ENCODE results near the gene IQSEC1. TPM values are rescaled to one million over a fixed set of nuclear protein-coding genes. Genes with fewer than 3 reads are reported as not detected.

IQSEC1 gene
- total RNA-seq, 1 experiment from 2014 or later = 13.0 TPM

DNA sequence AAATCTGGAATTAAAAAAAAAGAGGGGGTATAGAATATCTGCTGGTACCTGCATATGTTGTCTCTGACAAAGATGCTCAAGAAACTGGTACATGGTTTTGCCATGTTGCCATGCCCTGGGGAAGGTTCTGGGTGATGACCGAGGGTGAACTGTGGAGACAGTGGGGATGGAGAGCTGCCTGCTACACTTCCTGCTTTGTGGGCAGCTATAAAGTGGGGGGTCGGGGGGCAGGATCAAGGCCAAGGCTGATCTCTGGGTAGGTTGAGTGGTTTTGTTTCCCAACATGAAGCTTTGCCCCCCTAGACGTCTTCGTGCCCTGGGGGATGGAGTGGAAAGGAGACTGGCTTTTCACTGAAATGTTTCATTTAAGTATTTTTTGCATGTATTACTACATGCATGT is 74.6 kb downstream of the IQSEC1 start:
- CTCF ChIA-PET = no interaction called here
- intact Hi-C loops (cut with micrococcal nuclease; ENCODE audit: unreplicated experiment) = no loop called here
- DNase-seq (ENCODE audit: low spot score) = no peak
- Histone ChIP-seq H3K4me3 (ENCODE audit: low read depth, low read length, poor library complexity, severe bottlenecking) (no peak overlapping the region), H3K27ac (ENCODE audit: low read depth, low read length, poor library complexity, severe bottlenecking) (no peak overlapping the region), H3K27me3 (replicated peaks; ENCODE audit: insufficient read depth, low read depth, low read length, poor library complexity) (peaks cover 22% of the 10 kb centered on the region), H3K36me3 (ENCODE audit: insufficient read depth, low read length, poor library complexity, severe bottlenecking) (no peaks in the 10 kb centered on the region), H3K4me1 (ENCODE audit: insufficient read depth, low read length, poor library complexity, severe bottlenecking) (no peaks in the 10 kb centered on the region), H3K9me3 (ENCODE audit: low read depth, low read length, poor library complexity, severe bottlenecking) (no peaks in the 10 kb centered on the region)
- POLR2A ChIA-PET (ENCODE audit: low non-redundant PET) = no interaction called here
- no peak for TF ChIP-seq EZH2 (IDR thresholded peaks at IDR 0.05; ENCODE audit: borderline replicate concordance, low read depth, low read length, poor library complexity, severe bottlenecking)
- TF ChIP-seq, protein P1, sequence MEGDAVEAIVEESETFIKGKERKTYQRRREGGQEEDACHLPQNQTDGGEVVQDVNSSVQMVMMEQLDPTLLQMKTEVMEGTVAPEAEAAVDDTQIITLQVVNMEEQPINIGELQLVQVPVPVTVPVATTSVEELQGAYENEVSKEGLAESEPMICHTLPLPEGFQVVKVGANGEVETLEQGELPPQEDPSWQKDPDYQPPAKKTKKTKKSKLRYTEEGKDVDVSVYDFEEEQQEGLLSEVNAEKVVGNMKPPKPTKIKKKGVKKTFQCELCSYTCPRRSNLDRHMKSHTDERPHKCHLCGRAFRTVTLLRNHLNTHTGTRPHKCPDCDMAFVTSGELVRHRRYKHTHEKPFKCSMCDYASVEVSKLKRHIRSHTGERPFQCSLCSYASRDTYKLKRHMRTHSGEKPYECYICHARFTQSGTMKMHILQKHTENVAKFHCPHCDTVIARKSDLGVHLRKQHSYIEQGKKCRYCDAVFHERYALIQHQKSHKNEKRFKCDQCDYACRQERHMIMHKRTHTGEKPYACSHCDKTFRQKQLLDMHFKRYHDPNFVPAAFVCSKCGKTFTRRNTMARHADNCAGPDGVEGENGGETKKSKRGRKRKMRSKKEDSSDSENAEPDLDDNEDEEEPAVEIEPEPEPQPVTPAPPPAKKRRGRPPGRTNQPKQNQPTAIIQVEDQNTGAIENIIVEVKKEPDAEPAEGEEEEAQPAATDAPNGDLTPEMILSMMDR (conservative IDR thresholded peaks at IDR 0.05; ENCODE audit: low read depth, low read length) = no peak
- BruUV-seq (replicated peaks) = no TSS peak

DNA sequence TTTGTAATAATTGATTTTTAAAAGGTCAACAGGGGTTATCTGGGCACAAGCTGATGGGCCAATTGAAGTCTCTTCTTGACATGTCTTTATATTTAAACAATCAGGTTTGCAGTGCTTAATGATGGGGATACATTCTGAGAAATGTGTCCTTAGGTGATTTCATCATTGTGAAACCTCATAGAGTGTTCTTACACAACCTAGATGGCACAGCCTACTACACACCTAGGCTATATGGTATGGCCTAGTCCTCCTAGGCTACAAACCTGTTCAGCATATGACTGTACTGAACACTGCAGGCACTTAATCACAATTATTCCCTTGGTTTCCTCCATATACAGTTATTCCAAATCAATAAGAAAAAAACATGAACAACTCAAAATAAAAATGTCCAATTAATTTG is 75.8 kb downstream of the IQSEC1 start:
- BruUV-seq (replicated peaks) = no TSS peak
- DNase-seq (ENCODE audit: low spot score) = no peak
- Histone ChIP-seq H3K4me3 (ENCODE audit: low read depth, low read length, poor library complexity, severe bottlenecking) (no peak overlapping the region), H3K27me3 (replicated peaks; ENCODE audit: insufficient read depth, low read depth, low read length, poor library complexity) (peaks cover 35% of the 10 kb centered on the region), H3K9me3 (ENCODE audit: low read depth, low read length, poor library complexity, severe bottlenecking) (no peaks in the 10 kb centered on the region), H3K36me3 (ENCODE audit: insufficient read depth, low read length, poor library complexity, severe bottlenecking) (no peaks in the 10 kb centered on the region), H3K4me1 (ENCODE audit: insufficient read depth, low read length, poor library complexity, severe bottlenecking) (no peaks in the 10 kb centered on the region), H3K27ac (ENCODE audit: low read depth, low read length, poor library complexity, severe bottlenecking) (no peak overlapping the region)
- POLR2A ChIA-PET (ENCODE audit: low non-redundant PET) = no interaction called here
- intact Hi-C loops (cut with micrococcal nuclease; ENCODE audit: unreplicated experiment) = no loop called here
- TF ChIP-seq EZH2 (IDR thresholded peaks at IDR 0.05; ENCODE audit: borderline replicate concordance, low read depth, low read length, poor library complexity, severe bottlenecking) = no peak
- TF ChIP-seq, protein P1 (conservative IDR thresholded peaks at IDR 0.05; ENCODE audit: low read depth, low read length) = no peak
- CTCF ChIA-PET = no interaction called here

DNA sequence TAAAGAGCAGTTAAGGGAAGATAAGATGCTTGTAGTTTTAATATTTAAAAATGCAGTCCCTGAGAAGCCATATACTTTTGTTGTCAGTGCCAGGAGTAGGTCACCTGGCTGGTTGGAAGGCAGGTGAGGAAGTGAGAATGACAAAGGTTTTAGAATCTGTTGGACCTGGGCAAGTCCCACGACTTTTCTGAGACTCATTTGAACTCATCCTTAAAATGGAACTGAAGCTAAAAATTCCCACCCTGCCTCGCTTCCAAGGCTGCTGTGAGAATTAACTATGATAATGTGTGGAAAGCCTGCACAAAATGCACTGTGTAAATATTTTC is 77.1 kb downstream of the IQSEC1 start:
- no peaks in the 10 kb centered on the region for H3K36me3 ChIP-seq (ENCODE audit: insufficient read depth, low read length, poor library complexity, severe bottlenecking)
- no peak overlapping the region for H3K4me3 ChIP-seq (ENCODE audit: low read depth, low read length, poor library complexity, severe bottlenecking)
- H3K27ac ChIP-seq (ENCODE audit: low read depth, low read length, poor library complexity, severe bottlenecking) = no peak overlapping the region
- no TSS peak for BruUV-seq (replicated peaks)
- TF ChIP-seq, protein P1 (conservative IDR thresholded peaks at IDR 0.05; ENCODE audit: low read depth, low read length) = no peak
- no peak for TF ChIP-seq EZH2 (IDR thresholded peaks at IDR 0.05; ENCODE audit: borderline replicate concordance, low read depth, low read length, poor library complexity, severe bottlenecking)
- H3K9me3 ChIP-seq (ENCODE audit: low read depth, low read length, poor library complexity, severe bottlenecking) = no peaks in the 10 kb centered on the region
- no peak for DNase-seq (ENCODE audit: low spot score)
- ChIA-PET POLR2A (ENCODE audit: low non-redundant PET) (no interaction called here), CTCF (interaction anchor here (2.0 kb wide), 1 partner anchor 12 kb away, joined by 10 read pairs; no protein-coding TSS in a partner anchor)
- peaks cover 47% of the 10 kb centered on the region for H3K27me3 ChIP-seq (replicated peaks; ENCODE audit: insufficient read depth, low read depth, low read length, poor library complexity)
- no peaks in the 10 kb centered on the region for H3K4me1 ChIP-seq (ENCODE audit: insufficient read depth, low read length, poor library complexity, severe bottlenecking)
- intact Hi-C loops (cut with micrococcal nuclease; ENCODE audit: unreplicated experiment) = no loop called here

Measured in A673 (cell line).